Cardiac septum (tissue), 1 donor: ENCODE results near the gene GAN. TPM values are rescaled to one million over a fixed set of nuclear protein-coding genes. Genes with fewer than 3 reads are reported as not detected.
"Not testable (repeated sequence)": the region's sequence is repeated elsewhere in the genome, so short reads cannot be mapped to it uniquely, and the experiment has no call there.

Experiments used
- DNase-seq: peaks from one replicate; pipeline ENCODE4 v3.0.0-alpha.2; 2020; ENCODE audit warnings: low spot score
- intact Hi-C: fragments of 100-400 bp; cut with DNase I; formaldehyde crosslinking; loops from one replicate; pipeline ENCODE4 v1.14.0; 2022
- total RNA-seq: library from RNA; stranded (reverse); fragmentation: NEBNext Ultra II Directional; extraction: Animal tissue kit (Norgen Biotek cat#: 25700); gene quantifications from one replicate; pipeline ENCODE4 v1.2.1, GENCODE V29; 2021
- donor health status: DM: no; HTN: no; CAD: no.

The GAN gene
- total RNA-seq, 1 donor from 2014 or later, result 13.3 TPM

DNA sequence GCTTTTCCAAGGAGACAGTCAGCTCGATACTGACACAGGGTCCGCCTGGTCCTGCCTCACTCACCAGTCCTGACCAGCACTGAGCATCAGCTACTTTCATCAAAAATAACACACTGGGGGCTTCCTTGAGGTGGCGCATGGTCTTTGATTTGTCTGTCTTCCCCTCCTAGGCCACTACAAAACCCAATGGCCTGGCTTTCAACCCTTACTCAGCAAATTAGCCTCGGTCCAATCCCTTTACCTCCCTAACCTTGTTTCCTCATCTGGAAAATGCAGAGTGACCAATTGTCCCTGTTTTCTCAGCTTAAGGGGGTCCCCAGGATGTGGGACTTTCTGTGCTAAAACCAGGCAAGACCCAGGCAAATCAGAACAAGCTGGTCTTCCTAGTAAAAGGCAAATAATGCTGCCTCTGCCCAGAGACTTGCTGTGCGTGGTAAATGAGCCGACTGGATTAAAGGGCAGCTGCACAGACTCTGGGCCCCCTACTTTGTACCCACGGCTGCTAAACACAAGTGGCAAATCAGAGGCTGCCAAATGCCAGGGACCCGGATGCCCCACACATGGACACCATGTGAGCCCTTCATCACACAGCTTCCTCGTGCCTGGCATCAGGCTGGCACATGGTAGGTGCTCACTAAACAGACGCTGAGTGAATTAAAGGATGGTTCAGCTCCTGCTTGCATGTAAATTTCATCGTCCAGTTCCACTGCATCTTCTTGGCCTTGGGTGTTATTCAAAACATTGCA, 98.7 kb downstream of the GAN start:
- no peak for DNase-seq
- intact Hi-C loops, result no loop called here

GRCh38 chr16:81415751-81416150, 101.0 kb downstream of the GAN start:
- intact Hi-C loops, result no loop called here
- DNase-seq, result no peak

GRCh38 chr16:81416749-81417148, 102.0 kb downstream of the GAN start:
- intact Hi-C loops, result no loop called here

DNA sequence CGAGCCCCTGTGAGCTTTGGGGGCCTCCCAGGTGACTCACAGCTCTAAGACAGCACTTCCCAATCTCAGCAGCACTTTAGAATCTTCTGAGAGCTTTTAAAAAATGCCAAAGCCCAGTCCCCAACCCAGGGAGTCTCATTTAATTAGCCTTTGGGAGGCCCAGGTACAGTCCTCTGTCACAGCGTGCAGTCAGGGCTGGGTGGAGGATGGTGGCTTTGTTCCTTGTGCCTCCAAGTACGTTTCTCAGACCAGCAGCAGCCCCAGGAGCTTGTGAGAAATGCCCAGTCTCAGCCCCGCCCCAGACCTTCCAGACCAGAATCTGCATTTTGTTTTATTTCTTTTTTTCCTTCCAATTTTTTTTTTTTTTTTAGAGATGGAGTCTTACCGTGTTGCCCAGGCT, 102.4 kb downstream of the GAN start:
- intact Hi-C loops, result no loop called here
- no peak for DNase-seq

More at GRCh38 chr16:81416749-81417148, 102.0 kb downstream of the GAN start:
- no peak for DNase-seq

GRCh38 chr16:81419806-81420205, 105.0 kb downstream of the GAN start:
- intact Hi-C loops, result no loop called here
- no peak for DNase-seq

- intact Hi-C loops, result no loop called here
- DNase-seq, result no peak
These were observed 106.4 kb downstream of the GAN start for GRCh38 chr16:81421126-81421525.

DNA sequence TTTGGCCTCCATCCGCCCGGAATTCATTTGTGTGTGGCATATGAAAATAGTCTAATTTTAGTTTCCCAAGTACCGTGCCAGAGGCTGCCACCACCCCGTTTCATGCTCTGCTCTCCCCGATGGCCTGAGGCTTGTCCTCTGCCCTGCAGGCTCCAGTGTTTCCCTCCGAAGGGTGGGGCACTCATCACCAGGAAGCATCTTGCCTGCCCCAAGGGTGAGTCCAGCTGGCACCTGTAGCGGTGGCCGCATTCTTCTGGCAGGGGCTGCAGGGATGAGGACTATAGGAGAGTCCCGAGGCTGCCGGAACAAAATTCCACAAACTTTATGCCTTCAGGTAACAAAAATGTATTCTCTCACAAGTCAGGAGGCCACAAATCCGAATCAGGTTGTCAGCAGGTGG, 106.8 kb downstream of the GAN start:
- DNase-seq, result no peak
- intact Hi-C loops, result no loop called here

DNA sequence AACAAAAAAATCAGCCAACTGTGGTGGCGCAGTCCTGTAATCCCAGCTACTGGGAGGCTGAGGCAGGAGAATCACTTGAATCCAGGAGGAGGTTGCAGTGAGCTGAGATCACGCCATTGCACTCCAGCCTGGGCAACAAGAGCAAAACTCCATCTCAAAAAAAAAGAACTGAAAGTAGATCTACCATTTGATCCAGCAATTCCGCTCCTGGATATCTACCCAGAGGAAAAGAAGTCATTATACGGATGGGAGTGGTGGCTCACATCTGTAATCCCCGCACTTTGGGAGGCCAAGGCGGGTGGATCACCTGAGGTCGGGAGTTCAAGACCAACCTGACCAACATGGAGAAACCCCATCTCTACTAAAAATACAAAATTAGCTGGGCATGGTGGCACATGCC, 107.4 kb downstream of the GAN start:
- intact Hi-C loops, DNase-seq: not testable (repeated sequence)

- DNase-seq, result no peak
- intact Hi-C loops, result no loop called here
These were observed 110.0 kb downstream of the GAN start for GRCh38 chr16:81424771-81425170.

DNA sequence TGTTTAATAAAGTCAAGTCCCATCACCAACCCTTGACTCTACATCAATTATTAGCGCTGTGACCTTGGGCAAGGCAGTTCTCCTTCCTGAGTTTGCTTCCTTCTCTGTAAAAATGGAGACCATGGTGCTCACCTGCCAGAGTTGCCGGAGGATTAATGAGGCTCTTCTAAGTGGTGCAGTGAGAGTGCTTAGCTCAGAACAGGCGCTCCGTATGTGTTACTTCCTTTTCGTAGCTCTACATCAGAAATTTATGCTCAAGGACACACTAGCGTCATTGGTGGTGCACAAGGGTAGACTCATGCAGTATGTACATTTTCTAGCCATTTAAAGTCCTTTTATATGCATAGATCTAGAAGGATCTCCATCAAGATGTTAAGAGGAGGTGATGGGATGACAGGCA, 112.5 kb downstream of the GAN start:
- DNase-seq, result no peak
- intact Hi-C loops, result no loop called here

DNA sequence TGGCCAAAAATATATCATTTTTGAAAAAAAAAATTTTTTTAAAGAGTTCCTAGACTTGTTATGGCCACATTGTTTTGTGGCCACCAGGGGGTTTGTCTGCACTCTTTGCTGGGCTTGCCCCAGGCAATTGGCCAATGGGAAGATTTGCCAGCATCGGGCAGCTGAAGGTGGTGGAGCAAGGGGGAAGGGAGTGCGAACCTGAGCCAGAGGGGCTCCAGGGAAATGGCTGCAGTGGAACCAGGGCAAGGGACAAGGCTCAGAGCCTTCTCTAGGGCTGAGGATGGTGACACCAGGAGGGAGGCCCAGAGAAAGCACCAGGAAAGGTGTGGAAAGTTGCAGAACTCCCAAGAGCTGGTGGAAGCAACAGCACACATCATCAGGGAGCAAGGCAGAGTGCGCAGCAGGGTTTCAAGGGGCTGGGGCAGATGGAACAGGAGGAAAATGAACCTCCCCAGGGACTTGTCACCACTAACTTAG, 114.3 kb downstream of the GAN start:
- intact Hi-C loops, result no loop called here
- DNase-seq, result no peak

GRCh38 chr16:81431554-81432353, 117.0 kb downstream of the GAN start:
- DNase-seq, result no peak
- intact Hi-C loops, result no loop called here

GRCh38 chr16:81432937-81433557, 118.3 kb downstream of the GAN start:
- no peak for DNase-seq
- intact Hi-C loops, result no loop called here

- intact Hi-C loops, result no loop called here
- no peak for DNase-seq
These were observed 120.3 kb downstream of the GAN start for GRCh38 chr16:81435103-81435502.

GRCh38 chr16:81435567-81435966, 120.8 kb downstream of the GAN start:
- intact Hi-C loops, result no loop called here
- no peak for DNase-seq

- no peak for DNase-seq
- intact Hi-C loops, result no loop called here
These were observed 121.6 kb downstream of the GAN start for GRCh38 chr16:81436386-81436785.

DNA sequence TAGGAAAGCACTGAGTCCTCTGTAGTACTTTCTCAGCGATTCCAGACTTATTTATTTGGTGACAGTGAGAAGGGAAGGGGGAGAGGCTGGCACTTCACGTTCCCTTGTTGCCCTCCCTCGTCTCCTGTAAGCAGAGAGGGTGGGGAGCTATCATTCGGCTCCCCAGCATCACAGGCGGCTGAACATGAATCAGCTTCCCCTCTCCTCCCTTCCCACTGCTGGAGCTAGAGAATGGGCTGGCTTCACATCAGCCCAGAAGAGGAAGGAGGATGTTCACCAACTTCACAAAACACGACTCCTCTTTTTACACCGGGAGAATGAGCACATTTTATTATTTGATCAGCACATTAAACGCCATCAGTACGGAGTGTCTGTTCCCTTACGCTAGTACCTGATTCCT, 123.1 kb downstream of the GAN start:
- no peak for DNase-seq
- intact Hi-C loops, result no loop called here
